Stimulated activated CD8-positive, alpha-beta memory T cell treated with anti-CD3 and anti-CD28 coated beads, Interleukin-7, amount 100 ng/mL, for 4 hours (primary cell): ENCODE data around the gene C8A.
A peak's percentile ranks its signal among the peaks of the same experiment; 100 is the strongest.

ENCODE experiments used
- DNase-seq, 2 donors: peaks; one replicate each; pipeline ENCODE4 v3.0.0-alpha.2; 2020; ENCODE audit warnings: low read depth in 2 of 2

C8A gene

DNA sequence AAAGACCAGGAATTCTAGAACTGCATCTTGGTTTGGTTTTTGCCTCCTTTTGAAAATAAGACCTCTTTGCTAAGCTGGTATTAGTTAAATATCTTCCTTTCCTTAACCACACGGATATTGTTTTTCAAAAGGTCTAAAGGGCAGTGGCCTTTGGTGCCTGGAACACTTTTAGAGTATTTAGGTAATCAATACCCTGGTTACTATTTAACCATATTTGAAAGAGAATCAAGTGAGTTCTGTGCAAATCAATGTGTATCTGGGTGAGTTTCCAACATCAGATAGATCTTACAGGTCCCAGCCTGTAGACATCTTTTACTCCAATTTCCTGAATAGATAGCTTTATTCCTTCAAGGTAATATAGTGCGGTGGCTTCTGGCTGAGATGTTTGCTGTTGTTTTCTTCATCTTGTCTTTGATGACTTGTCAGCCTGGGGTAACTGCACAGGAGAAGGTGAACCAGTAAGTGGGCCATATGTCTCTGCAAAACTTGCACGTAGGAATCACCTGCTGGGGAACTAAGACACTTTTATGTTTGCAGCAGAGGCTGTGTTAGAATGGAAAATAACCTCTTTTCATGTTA, at the start of gene C8A:
Gene C8A, plus strand, starts transcription at position 277 of the 579 bp plus-strand sequence. Its CDS starts 105 bp downstream, at position 382.
- DNase-seq, result no peak

DNA sequence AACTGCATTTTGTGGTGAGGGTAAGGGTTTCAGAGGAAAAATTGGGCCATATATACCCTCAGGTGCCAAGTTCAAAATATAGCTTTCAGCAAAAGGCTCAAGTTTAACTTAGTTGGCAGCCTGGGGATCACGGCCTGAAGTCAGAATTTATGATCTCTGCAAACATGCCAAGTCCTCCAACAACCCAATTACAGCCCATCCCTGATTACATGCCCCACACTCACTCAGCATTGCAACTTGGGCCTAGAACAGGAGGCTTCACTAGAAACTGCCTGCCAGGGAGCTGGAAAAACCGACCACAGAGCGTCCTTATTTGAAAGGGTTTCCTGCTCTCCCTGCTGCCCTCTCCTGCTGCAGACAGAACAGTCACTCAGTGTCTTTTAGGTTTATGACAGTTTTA, 47.8 kb upstream of the C8A start:
- DNase-seq, result no peak

DNA sequence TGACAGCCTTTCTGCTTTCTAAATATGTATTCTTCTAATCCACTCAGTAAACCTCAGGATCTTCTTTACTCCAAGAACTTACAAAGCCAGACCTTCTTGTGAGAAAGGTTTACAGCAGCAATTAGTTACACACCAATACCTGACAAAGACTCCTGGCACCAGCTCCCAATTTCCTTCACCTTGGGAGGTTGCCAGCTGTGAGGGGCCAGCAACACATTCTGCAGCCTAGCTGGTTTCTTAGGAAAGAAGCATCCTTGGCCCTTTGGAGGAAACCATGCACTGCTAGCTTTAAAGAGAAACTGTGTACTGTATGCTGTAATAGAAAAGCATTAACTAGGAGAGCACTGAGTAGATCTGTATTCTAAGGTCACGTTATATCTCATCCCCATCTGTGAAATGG, 46.2 kb upstream of the C8A start:
- no peak for DNase-seq

GRCh38 chr1:56811331-56811730, 43.3 kb upstream of the C8A start:
- DNase-seq, result no peak

DNA sequence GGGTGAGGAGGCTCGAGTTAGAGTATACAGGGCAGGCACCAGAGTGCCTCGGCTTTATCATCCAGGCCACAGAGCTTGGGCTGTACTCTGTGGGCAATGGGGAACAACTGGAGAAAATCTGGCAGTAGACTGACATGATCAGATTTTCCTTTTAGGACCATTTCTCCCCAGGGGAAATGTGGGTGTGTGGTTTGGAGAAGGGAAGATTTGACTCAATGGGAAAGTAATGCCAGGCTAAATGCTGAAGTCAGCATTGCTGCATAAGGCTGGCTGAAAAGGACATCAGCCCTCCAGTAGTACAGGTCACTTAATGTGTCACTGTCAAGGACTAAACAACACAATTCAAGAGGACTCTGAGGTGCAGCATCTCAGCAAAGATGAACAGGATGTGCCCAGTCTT, 40.4 kb upstream of the C8A start:
- DNase-seq, result no peak

DNA sequence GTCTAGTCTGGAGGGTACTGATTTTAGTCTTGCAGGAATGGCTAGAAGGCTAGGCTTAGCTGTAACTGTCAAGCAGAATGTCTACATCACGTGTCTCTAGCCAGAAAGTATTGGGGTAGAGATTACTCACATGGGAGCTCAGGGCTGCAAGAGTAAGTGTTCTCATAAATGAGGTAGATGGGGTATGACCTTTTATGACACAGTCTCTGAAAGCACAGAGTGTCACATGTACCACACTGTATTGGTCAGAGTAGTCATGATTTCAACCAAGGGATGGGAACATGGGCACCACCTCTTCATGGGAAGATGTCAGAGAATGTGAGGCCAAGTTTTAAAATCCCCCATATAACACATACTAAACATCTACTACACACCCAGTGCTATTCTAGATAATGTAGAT, 38.3 kb upstream of the C8A start:
- no peak for DNase-seq

DNA sequence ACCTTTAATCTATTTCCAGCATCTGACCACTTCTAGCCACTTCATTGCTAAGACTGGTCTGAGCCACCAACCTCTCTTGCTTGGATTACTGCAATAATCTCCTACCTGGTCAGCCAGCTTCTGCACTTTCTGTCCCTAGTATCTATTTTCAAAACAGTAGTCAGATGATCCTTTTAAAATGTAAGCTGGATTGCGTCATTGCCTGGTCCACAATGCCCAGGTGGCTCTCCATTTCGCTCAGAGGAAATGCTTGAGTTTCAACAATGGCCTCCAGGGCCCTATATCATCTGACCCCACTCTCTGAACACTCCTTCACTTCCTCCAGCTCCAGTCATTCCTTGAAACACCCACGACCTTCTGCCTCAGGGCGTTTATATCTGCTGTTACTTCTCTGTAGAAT, 37.7 kb upstream of the C8A start:
- DNase-seq, result no peak

DNA sequence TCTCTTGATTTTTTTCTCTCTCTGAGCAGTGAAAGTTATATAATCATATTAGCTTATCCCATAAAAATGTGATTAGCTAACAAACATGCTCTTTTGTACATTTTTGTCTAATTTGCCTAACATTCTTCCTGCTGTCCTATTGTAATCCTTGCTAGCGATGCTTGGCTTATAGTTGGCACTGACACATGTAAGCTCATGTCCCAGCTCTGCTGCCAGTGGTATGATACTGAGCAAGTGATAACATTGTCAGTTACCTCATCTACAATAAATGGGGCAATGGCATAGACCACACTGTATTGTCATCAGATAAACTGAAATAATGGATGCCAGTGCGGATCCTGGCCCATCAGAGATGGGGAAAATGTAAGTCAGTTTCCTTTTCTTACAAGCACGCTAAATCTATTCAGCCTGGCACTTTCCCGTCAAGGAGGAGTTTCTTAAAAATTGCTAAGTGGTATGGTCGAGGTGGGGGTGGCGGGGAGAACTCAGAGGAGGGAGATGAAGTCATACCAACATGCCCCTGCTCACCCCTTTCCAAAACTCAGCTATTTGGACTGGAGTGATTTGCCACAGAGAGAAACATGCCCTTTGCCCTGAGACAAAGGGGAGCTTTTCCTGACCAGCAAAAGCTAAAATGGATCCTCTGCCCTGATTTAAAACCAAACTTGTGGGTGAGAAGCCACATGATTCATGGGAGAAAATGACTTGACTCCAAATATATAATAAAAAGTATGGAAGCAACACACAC, 36.7 kb upstream of the C8A start:
- no peak for DNase-seq

- no peak for DNase-seq
Measured at GRCh38 chr1:56819387-56819899, 35.2 kb upstream of the C8A start, which contains the start of gene FYB2. Gene FYB2 (minus strand): TSS chr1:56819404. CDS start chr1:56819290, 114 bp downstream.

DNA sequence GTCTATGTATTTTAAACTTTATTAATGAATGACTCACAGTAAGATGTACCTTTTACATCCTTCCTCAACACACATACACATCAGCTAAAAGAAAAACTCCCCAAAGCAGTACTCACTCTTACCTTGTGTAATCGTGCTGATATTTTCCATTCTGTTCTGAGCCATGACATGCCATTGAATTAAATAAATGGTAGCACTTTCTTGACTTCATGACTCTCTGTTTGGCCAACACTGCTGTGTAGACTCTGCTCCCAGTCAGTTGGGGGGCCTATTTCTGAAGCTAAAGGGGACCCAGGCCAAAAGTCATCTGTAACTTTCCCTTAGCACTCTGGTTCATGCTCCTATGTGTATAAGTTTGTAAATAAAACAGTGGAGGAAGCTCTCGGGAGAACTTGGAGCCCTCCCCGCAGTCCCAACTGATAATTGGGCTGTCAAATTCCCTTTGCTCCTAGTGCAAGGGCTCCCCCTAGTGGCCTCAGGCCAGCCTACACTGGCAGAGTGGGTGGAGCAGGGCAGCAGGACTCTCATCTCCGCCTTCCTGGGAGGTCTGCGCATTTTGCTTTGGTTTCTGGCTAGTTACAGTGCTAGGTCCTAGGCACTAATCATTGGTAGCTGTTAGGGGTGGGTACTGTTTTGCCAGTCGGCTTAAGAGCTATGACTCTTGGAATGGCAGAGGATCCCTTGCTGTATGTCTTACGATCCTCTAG, 33.7 kb upstream of the C8A start:
- peak; percentile 27 to 31 for DNase-seq

- DNase-seq, result no peak
Measured at GRCh38 chr1:56821462-56821797, 33.2 kb upstream of the C8A start.

DNA sequence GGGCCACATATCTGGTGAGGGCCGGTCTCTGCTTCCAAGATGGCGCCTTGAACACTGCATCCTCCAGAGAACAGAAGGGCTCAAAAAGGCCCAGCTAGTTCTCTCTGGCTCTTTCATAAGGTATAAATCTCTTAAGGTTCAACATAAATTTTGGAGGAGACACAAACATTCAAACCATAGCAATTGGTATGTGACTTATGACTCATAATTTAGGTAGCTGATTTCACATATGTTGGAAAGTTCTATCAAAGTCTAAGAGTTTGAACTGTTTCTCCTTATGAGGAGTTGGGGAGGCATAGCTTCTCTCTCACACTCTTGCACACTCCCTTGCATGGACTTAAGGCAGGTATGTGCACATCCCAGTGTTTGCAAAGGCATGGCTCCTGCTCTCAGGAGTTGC, 30.3 kb upstream of the C8A start:
- no peak for DNase-seq

DNA sequence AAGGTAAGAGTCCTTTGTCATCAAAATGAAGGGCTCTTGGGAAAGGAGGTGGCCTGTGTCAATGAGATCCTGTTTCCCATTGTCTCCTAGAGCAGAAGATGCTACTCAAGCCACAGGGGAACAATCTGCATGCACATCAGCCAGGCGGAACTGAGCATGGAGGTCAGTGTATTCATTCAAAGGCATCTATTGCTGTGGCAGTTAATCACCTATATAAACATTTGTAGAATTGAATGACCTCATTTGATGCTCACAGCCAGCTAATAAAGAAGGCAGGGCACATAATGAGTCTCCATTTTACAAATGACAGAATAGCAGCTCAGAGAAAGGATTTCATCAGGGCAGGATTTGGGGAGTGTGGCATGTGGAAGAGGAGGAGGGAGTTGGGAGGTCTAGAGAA, 29.7 kb upstream of the C8A start:
- DNase-seq, result no peak

DNA sequence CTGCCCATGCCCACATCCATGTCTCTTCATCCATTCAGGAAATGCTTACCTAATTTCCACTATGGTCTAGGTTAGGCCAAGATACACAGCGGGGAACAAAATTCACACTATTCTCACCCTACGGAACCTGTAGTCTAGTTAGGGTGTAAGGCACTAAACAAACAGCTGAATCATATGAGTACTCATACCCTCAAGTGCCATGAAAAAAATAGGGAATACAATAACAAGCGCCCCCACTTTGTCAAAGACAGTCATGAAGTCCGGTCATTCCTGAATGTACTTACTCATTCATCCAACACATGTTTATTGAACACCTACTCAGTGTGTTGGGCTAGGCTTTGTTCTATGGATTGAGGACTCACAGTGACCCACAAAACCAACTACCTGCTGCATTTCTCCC, 29.2 kb upstream of the C8A start:
- no peak for DNase-seq

DNA sequence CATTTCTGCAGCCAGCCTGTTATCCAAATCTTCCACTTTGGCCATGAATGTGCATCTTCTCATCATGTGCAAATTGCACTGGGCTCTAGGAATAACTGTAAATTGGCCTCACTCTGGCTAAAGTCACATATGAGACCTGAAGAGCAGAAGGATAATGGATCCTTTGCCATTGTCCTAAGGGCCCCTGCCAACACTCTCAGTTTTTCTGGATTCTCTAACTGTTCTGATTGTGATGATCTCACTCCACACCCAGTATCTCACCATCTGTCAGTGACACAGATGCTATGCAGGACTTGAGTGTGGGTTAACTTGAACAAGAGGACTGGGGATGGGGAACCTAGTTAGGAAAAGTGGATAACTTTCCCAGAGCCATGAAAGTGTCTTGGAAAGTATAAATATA, 26.9 kb upstream of the C8A start:
- no peak for DNase-seq

DNA sequence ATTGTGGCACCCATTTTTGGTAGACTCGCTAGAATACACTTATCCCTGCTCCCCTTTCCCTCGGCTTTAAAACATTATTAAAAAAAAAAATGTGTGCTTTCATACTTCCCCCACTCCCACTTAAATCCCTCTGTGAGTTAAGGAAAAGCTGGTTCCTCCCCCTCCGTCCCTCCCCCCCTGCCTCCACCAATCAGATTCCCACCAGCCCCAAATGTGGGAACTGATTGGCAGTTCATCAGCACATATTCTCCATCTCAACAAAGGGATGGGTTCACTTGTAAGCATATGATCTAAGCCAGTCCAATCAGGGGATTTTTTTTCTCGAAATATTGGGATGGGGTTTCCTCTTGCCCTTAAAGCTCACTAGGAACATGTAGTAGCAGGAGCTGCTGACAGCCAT, 24.5 kb upstream of the C8A start:
- DNase-seq, result no peak

DNA sequence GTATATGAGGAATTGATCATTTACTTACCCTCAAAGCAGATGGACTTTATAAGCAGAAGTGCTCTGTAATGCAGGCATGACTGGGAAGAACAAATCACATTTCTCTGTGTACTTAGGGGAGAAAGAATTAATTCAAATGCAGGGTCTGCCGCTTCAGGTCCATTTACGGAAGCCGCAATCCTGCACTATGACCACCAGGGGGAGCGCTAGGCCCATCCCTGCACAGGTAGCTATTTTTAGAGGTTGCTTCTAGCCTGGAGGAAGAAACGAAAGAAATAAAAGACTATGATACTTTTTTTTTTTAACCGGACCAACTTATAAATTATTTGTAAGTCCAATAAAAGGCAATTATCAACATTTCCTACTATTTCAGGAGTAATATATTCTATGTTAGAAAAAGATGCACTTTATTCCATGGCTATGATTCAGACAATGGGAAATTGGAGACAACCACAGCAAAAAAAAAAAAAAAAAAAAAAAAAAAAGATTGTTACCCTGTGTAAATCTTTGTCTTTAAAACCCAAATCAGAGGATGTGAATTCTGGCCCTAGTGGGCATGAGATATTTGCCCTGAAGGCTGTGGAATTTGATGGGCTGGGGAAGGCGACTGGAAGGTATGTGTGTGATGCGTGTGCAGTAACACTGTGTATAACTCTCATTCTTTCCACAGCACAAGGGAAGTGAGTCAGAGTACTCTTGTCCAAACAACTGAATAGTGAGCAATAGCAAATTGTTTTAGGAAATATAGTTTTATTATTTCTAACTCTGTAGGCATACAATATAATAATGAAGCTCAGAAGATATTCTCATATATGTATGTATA, 22.5 kb upstream of the C8A start:
- DNase-seq, result peak; percentile 32 to 38

- no peak for DNase-seq
Measured at GRCh38 chr1:56833088-56833487, 21.5 kb upstream of the C8A start.

DNA sequence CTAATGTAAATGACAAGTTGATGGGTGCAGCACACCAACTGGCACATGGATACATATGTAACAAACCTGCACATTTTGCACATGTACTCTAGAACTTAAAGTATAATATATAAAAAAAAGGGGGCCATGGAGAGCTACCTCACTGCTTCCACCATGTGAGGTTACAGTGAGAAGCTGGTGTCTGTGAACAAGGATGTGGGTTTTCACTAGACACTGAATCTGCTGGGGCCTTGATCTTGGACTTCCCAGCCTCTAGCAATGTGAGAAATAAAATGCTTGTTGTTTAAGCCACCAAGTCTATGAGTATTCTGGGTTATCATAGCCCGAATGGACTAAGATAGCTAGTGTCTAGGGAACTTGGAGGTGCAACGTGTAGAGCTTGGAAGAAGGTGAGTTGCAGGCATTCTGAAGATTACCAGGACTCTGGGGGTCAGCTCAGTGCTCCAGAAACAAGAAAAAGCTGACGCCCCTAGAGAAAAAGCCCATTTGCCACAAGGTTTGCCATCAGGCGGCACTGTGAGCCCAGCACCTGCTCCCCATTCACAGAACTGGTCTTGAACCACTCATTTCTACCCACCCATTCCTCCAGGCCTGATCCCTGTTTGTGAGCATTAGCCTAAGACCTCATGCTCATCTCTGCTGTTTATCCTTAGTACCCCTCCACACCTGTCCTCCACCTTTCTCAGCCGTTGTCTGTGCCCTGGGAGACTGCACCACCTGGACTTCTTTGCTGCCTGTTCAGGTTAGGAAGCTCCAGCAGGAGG, 20.3 kb upstream of the C8A start:
- no peak for DNase-seq

DNA sequence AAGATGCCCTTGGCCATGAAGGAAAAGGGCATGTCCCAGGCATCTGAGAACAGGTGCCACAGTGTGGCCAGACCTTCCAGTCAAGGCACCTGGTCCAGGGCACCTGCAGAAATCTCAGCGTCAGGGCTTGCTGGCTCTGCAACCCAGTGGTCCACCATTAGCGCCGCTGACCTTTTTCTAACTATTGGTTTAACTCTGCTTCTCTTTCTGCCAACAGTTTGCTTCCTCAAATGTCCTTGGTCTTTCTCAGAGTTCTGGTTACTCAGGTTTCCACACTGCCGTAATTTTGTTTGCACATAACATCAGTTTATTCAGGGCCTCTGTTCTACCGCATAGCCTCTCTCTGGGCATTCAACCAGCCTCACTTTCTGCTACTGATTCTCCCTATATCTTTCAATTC, 18.9 kb upstream of the C8A start:
- DNase-seq, result no peak

DNA sequence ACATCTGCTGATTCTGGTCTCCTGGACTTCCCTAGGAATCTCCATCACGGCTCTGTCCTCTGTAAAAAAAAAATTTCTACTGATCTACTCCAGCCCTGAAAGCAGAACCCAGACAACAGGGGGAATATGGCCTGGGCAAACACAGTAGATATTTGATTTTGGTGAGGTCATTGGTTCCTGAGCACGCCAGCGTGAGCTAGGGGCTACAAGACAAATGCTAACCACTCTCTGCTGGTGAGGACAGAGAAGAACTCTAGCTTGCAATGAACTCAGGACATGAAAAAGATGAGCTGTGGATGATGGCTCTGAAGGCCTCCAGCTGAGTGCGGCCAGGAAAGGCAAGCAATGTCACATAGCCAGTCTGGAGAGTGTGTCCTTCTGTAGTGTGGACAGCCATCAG, 18.2 kb upstream of the C8A start:
- no peak for DNase-seq
